ENCODE data around the gene TNPO2.

DNA sequence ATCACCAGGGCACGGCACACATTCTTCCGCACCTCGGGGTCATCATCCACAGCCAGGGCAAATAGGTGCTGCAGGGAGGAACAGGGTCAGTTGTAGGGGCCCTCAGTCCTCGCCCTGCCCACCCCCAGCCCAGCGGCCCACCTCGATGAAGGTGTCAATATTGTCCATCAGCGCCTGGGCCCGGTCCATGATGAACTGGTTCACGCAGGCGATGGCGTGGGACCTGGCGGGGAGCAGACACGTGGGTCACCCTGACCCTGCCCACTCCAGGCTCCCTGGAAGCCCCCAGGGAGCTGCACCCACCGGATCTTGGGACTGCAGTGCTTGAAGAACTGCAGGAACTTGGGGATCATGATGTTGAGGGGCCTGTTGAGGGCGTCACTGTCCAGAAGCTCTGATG, 8.6 kb downstream of the TNPO2 start:
- TF ChIP-seq, protein P1, sequence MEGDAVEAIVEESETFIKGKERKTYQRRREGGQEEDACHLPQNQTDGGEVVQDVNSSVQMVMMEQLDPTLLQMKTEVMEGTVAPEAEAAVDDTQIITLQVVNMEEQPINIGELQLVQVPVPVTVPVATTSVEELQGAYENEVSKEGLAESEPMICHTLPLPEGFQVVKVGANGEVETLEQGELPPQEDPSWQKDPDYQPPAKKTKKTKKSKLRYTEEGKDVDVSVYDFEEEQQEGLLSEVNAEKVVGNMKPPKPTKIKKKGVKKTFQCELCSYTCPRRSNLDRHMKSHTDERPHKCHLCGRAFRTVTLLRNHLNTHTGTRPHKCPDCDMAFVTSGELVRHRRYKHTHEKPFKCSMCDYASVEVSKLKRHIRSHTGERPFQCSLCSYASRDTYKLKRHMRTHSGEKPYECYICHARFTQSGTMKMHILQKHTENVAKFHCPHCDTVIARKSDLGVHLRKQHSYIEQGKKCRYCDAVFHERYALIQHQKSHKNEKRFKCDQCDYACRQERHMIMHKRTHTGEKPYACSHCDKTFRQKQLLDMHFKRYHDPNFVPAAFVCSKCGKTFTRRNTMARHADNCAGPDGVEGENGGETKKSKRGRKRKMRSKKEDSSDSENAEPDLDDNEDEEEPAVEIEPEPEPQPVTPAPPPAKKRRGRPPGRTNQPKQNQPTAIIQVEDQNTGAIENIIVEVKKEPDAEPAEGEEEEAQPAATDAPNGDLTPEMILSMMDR (IDR thresholded peaks at IDR 0.05; ENCODE audit: poor library complexity) = no peak
- TF ChIP-seq EZH2 (IDR thresholded peaks at IDR 0.05; ENCODE audit: borderline replicate concordance) = no peak

Data from hepatocyte (in vitro differentiated cells).